H1 (cell line): ENCODE data around the gene SLC25A20. TPM values are rescaled to one million over a fixed set of nuclear protein-coding genes. Genes with fewer than 3 reads are reported as not detected.

Experiments
- CHD7 ChIP-seq: fragments of 300-600 bp; sonication (generic); IDR thresholded peaks from 2 replicates; pipeline ENCODE4 v1.7.1; 2012; ENCODE audit warnings: low read length, moderate library complexity, mild to moderate bottlenecking, inconsistent platforms; ENCODE audit not compliant: insufficient replicate concordance
- EGR1 ChIP-seq: IDR thresholded peaks from 2 replicates; pipeline ENCODE4 v1.6.1; 2011; ENCODE audit warnings: low read depth, low read length, borderline replicate concordance
- EZH2 ChIP-seq: fragments of 200-600 bp; sonication (generic); IDR thresholded peaks from 2 replicates; pipeline ENCODE4 v1.7.1; 2012; ENCODE audit warnings: low read depth, mild to moderate bottlenecking, moderate library complexity, low read length, inconsistent platforms; ENCODE audit not compliant: severe bottlenecking
- GABPA ChIP-seq: IDR thresholded peaks from 2 replicates; pipeline ENCODE4 v1.6.1; 2011; ENCODE audit warnings: mild to moderate bottlenecking, low read length, moderate library complexity, borderline replicate concordance; ENCODE audit not compliant: insufficient read depth
- KDM4A ChIP-seq: IDR thresholded peaks from one replicate; pipeline ENCODE4 v1.7.1; 2012; ENCODE audit warnings: low read depth, mild to moderate bottlenecking, moderate library complexity, low read length, inconsistent platforms; ENCODE audit not compliant: severe bottlenecking
- POU5F1 ChIP-seq: IDR thresholded peaks from 2 replicates; pipeline ENCODE4 v1.6.1; 2011; ENCODE audit warnings: low read depth, mild to moderate bottlenecking, low read length, moderate library complexity
- RFX5 ChIP-seq: IDR thresholded peaks from 2 replicates; pipeline ENCODE4 v1.6.1; 2011; ENCODE audit warnings: low read depth, low read length, improper control_type of control experiment, borderline replicate concordance
- RNF2 ChIP-seq: fragments of 200-900, 300-1000 bp; sonication (generic); IDR thresholded peaks from 2 replicates; pipeline ENCODE4 v1.7.1; 2016; ENCODE audit warnings: borderline replicate concordance, low read depth, mild to moderate bottlenecking, antibody characterized with exemption, low read length; ENCODE audit not compliant: poor library complexity, severe bottlenecking; ENCODE audit errors: missing control alignments
- SIN3A ChIP-seq, 2 experiments: IDR thresholded peaks in 1 of 2; conservative IDR thresholded peaks in 1 of 2; 2 replicates each; pipeline ENCODE4 v1.6.1; 2011 to 2012; ENCODE audit warnings: low read length in 2 of 2, improper control_type of control experiment in 1 of 2, low read depth in 1 of 2, mild to moderate bottlenecking in 1 of 2
- SIX5 ChIP-seq: IDR thresholded peaks from 2 replicates; pipeline ENCODE4 v1.6.1; 2011; ENCODE audit warnings: mild to moderate bottlenecking, low read depth, low read length
- TCF12 ChIP-seq: IDR thresholded peaks from 2 replicates; pipeline ENCODE4 v1.6.1; 2011; ENCODE audit warnings: low read depth, mild to moderate bottlenecking, low read length
- polyA plus RNA-seq, 7 experiments: library from polyadenylated mRNA; depleted of rRNA in 3 of 7; stranded (reverse) in 5 of 7; unstranded in 2 of 7; fragments of >200 nt in 5 of 7; fragments of 200-250 nt in 2 of 7; gene quantifications; 1 replicate in 5 of 7; 2 replicates in 1 of 7; 4 replicates in 1 of 7; pipeline versions ENCODE4 v1.2.1 to v1.2.3, GENCODE V29; 2011 to 2013; ENCODE audit warnings: missing spikeins in 2 of 7, mixed read lengths in 2 of 7
- total RNA-seq: library from RNA; stranded (reverse); fragmentation: NEBNext Ultra II Directional; extraction: Animal tissue kit (Norgen Biotek cat#: 25700); gene quantifications from 2 replicates; pipeline ENCODE4 v1.2.1, GENCODE V29; 2021

SLC25A20 gene
- total and polyA plus RNA-seq, 2 of the 8 experiments (the other 6 are each of a cell fraction or from before 2014, with no cell fraction given), result 3.8 to 4.0 TPM

GRCh38 chr3:48830715-48831114 is 68.0 kb downstream of the SLC25A20 start (continued):
- TF ChIP-seq CHD7 (no peak), TCF12 (no peak), RNF2 (no peak), RFX5 (no peak), SIN3A (conservative IDR thresholded peaks at IDR 0.05 in 1 of 2, IDR thresholded peaks at IDR 0.05 in 1 of 2; ENCODE audit: low read depth in 1 of 2, low read length in 2 of 2) (no peak), KDM4A (no peak), GABPA (no peak), SIX5 (no peak), EGR1 (no peak), EZH2 (no peak), POU5F1 (no peak)
